Measurements from ENCODE around the gene EVA1A.
A peak's percentile ranks its signal among the peaks of the same experiment; 100 is the strongest.
"Not testable (repeated sequence)": the region's sequence is repeated elsewhere in the genome, so short reads cannot be mapped to it uniquely, and the experiment has no call there.

EVA1A gene

GRCh38 chr2:75516378-75517360 lies 44.1 kb downstream of the EVA1A start:
- no peak for DNase-seq (ENCODE audit: low read depth)

DNA sequence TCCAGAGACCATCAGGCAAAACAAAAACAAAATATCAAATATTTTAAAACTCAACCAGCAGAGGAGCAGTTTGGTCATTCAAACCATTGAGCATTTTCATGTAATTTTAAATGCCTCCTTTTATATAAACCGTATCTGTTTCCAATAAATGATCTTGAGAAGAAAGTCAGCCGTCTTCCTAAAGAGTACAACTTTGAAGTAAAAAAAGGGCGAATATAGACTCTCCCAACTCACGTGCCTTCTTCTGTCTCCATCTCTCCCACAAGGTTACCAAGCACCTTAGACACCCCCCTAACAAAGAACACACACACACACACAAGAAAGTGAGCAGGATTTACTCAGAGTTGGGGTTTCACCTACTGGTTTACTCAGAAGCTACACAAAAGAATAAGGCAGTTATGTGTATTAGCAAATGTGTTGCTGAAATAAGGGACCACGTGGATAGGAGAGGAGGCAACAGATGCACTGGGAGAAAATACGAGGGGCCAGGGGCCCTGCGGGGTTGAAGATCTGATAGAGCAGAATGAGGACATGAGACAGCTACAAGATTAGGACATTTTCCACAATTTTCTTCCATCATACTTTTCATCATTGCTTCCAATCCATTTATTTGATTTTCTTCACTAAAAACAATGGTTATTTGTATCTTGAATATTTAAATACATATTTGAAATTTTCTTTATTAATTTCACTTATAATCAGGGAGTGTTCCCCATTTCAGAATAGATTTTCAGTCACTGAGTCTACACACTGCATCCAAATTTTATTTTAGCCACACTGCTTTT lies 45.0 kb downstream of the EVA1A start:
- no peak for DNase-seq (ENCODE audit: low read depth)

DNA sequence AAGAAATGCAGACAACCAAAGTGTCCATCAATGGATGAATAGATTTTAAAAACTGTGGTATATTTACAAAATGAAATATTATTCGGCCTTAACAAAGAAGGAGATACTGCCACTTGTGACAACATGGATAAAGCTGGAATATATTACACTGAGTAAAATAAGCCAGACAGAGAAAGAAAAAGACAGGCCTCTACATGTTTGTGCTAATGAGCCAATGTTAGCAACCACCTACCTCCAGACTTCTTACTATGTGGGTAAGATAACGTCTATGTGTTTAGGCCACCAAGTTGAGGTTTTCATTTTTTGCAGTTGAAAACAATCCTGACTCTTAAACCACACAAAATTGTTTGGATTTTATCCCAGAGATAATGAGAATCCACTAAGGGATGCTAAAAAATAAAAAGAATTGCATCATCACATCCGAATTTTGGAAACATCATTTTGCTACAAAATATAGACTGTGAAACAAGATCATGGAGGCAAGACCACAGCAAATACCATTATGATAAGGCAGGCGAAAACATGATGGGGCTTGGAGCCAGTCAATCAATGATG lies 47.0 kb downstream of the EVA1A start:
- DNase-seq (ENCODE audit: low read depth): no peak

- DNase-seq (ENCODE audit: low read depth): no peak
Measured at GRCh38 chr2:75512455-75513212, 48.1 kb downstream of the EVA1A start.

- no peak for DNase-seq (ENCODE audit: low read depth)
Measured at GRCh38 chr2:75506101-75506697, 54.5 kb downstream of the EVA1A start.

DNA sequence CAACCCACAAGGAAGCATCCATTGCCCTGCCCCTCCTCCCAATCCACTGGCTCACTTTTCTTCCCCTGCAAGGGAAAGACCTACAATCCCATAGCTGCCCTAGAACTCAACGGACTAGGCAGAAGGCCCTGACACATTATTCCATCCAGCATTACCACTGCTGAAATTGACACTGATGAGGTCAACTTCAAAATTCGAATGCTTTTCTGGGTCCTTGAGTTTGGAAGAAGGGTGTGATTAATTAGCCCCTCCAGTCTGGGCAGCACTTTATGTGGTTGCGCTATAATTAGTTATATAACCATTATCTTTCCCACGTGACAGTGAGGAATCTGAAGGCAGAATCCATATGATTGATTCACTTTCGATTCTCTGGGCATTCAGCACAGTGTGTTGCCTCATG lies 55.7 kb downstream of the EVA1A start:
- no peak for DNase-seq (ENCODE audit: low read depth)

DNA sequence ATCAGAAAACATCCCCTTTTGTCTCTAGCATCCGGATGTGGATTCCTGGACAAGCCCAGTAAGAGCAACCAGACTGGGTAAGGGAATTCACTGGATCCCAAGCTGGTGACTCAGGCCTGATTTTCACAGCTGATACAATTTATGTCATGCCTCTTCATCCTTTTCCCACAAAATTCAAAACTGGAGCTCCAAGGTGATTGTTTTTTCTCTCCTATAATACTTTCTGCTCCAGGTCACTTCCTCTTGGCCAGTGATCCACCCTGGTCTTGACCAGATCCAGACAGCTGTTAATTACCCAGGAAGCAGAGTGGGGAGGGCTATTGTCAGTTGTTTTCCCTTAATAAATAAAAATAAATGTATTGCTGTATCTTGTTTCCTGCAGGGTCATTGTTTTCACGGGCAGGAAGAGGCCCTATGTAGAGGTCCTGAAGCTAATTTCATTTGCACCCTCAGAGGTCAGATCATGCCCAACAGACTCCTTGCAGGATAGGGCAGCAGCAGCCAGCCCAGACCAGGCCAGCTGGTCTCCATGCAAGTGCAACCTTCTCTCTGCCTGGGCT lies 57.6 kb downstream of the EVA1A start:
- DNase-seq (ENCODE audit: low read depth): peak; percentile 61

GRCh38 chr2:75500633-75501032 lies 60.1 kb downstream of the EVA1A start:
- no peak for DNase-seq (ENCODE audit: low read depth)

GRCh38 chr2:75499534-75499933 lies 61.2 kb downstream of the EVA1A start:
- no peak for DNase-seq (ENCODE audit: low read depth)

DNA sequence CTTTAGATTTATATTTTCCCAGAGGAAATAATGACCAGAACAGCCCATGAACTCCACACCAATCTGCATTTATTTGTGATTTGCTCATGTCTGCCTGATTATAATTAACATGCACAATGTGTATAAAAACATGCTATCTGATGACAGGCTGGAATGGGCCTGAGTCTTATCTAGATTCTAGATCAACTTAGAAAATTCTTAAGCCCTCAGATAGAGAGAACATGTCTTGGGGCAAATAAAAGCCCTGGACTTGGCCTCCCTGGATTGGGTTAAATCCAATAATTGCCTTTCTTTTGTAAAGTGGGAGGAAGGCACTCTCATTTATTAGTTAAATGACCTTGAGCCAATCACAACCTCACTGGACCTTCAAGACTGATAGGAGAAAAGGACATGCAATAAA lies 61.8 kb downstream of the EVA1A start:
- DNase-seq (ENCODE audit: low read depth): no peak

- DNase-seq (ENCODE audit: low read depth): no peak
Measured at GRCh38 chr2:75497256-75497655, 63.5 kb downstream of the EVA1A start.

GRCh38 chr2:75495862-75496261 lies 64.9 kb downstream of the EVA1A start:
- DNase-seq (ENCODE audit: low read depth): no peak

DNA sequence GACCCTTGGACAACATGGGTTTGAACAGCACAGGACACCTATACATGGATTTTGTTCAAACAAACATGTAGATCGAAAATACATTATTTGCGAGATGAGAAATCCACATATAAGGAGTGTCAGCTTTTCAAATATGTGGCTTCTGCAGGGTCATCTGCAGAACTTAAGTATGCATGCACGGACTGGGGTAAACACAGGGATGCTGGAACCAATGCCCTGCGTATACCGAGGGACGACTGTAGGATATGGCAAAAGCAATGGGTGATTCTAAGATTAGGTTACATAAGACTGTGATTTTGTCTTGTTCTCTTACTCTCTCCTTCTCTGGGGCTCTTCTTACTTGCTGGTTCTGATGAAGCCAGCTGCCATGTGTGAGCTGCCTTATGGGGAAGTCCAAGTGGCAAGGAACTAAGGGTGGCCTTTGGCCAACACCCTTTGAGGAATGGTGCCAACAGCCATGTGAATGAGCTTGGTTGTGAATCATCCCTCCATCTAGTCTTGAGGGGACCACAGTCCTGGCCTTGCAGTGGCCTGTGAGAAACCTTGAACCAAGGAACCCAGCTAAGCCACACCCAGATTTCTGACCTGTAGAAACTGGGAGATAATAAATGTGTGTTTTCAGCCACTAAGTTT lies 66.5 kb downstream of the EVA1A start:
- DNase-seq (ENCODE audit: low read depth): no peak

DNA sequence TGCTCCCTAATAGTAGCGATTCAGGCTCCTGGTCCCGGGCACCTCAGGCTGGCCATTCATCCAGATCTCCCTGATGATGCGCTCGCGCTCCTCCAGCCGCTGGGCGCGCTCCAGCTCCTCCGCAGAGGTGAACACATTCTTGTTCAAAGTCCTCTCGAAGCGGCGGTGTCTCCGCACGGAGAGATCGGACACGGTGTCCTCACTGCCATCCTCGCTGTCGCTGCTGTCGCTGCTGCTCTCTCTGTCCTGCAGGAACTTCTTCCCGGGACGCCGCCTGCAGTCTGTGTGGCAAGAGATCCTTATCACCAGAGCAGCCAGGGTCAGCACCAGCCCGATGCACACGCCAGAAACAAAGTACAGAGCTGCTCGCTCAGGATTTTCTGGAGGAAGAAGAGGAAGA lies 67.5 kb downstream of the EVA1A start:
- no peak for DNase-seq (ENCODE audit: low read depth)

DNA sequence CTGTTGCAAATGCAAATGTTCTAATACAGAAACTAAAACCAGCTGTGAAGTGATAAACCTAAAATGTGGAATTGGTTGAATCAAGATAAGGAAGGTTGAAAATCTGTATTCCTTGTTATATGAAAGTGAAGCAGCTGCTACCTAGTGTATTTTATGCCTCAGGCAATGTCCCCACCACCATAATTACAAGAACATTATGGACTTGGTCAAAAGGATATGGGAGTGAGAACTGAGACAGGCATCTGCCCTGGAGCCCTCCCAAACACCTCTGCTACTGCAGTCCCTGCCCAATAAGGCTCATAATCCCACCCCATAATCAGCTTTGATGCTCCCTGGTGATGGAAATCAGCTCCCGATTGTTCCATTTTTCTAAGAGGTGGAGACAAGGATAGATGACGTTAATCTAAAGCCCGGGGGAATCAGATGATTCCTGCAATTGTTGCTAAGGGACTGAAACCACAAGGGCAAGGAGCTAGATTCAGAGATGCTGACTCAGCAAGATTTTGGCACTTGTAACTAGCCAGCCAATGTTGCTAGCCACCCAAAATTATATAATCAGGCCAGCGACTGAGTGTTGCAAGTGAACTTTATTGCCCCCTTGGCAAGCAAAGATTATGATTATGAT lies 69.5 kb downstream of the EVA1A start:
- no peak for DNase-seq (ENCODE audit: low read depth)

DNA sequence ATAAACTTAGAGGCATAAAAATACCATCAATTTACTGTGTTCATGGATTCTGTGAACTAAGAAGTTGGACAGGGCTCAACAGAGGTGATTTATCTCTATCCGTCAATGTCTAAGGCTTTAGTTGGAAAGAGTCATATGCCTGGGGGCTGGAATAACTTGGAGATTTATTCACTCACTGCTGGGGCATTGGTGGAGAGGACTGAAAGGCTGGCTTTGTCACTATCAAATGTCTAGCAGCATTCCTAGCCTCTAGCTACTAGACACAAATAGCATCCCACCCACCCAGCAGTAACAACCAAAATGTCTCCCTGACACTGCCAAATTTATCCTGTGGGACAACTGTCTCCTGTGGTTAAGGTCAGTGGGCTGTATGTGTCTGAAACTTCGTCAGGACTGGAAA lies 71.0 kb downstream of the EVA1A start:
- DNase-seq (ENCODE audit: low read depth): no peak

DNA sequence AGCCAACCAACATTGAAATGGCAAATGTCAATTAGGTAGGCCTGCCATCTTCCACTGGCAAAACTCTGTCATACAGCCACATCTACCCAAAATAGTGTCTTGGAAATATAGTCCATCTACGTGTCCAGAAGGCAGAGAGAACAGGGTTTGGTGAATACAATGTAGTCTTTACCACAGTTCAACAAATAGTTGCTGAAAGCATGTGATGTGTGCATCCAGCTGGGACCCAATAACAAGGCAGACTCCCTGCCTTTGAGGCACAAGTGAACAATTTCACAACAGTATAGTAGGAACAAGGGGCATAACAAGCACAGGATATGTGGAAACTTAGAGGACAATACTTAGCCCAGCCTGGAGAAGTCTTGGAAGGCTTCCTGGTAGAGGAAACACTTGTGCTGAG lies 72.6 kb downstream of the EVA1A start:
- DNase-seq (ENCODE audit: low read depth): no peak

DNA sequence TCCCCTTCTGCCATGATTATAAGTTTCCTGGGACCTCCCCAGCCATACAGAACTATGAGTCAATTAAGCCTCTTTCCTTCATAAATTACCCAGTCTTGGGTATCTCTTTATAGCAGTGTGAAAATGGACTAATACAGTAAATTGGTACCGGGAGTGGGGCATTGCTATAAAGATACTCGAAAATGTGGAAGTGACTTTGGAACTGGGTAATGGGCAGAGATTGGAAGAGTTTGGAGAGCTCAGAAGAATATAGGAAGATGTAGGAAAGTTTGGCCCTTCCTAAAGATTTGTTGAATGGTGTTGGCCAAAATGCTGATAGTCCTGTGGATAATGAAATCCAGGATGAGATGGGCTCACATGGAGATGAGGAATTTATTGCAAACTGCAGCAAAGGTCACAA lies 74.0 kb downstream of the EVA1A start:
- DNase-seq (ENCODE audit: low read depth): not testable (repeated sequence)

DNA sequence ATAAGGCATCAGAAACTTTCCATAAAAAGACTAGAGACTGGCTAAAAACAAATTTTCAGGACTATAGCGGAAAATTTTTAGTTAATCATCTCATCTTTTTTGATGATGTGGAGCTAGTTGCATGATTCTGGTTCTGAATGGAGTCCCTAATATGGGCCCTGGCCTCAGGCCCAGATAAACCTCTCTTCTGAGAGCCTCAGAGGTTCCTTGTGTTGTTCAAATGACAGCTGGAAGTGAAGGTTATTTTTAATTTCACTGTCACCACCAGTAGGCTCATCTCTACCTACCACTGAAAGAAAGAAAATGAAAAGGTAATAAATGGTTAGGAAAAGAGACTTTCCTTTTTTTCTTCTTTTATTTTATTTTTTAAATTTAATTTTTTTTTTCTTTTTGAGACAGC lies 75.9 kb downstream of the EVA1A start:
- DNase-seq (ENCODE audit: low read depth): no peak

DNA sequence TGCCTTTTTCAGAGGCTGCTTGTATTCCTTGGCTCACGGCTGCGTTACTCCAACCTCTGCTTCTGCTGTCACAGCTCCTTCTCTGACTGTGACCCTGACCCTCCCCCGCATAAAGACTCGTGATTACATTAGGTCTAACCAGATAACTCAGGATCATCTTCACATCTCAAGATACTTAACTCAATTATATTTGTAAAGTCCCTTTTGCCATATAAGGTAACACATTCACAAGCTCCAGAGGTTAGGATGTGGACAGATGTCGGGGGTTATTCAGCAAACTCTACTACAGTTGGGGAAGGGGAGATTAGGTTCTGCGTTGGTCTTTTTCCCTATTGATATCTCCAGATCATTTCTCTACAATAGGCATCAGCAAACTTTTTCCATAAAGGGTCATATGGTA lies 76.9 kb downstream of the EVA1A start:
- DNase-seq (ENCODE audit: low read depth): no peak
